ENCODE measurements around the gene INPP5A.

The INPP5A gene

GRCh38 chr10:132534391-132535064 lies 3.1 kb upstream of the INPP5A start:
- in situ Hi-C loops (cut with MboI; ENCODE audit: low sequenced_read_pairs), result no loop called here

DNA sequence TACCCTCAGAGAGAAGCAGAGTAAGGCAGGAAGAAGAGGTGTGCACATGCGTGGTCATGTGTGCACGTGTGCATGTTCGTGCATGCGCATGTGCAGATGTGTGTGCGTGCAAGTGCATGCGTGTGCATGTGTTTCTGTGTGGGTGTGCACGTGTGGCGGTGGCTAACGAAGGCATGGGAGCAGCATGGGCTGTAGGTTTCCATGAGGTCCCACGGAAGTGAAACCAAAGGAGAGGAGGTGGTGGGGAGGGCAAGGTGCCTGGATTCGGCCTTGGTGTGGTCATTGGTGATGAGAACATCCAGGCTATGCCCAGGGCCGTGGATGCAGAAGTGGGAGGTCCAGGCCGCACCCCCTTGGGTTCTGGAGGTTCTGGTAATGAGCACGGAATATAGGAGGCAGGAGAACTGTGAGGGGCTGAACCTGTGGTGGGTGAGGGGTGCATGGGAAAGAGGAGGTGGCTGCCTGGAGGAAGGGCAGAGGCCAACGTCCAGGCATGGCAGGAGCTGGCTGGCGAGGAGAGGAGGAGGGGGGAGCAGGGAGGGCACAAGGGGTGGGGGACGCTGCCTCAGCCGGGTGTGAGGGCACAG lies 2.4 kb upstream of the INPP5A start:
- in situ Hi-C loops (cut with MboI; ENCODE audit: low sequenced_read_pairs), result no loop called here

- in situ Hi-C loops (cut with MboI; ENCODE audit: low sequenced_read_pairs), result no loop called here
Observed at GRCh38 chr10:132536241-132536876, 1.2 kb upstream of the INPP5A start.

DNA sequence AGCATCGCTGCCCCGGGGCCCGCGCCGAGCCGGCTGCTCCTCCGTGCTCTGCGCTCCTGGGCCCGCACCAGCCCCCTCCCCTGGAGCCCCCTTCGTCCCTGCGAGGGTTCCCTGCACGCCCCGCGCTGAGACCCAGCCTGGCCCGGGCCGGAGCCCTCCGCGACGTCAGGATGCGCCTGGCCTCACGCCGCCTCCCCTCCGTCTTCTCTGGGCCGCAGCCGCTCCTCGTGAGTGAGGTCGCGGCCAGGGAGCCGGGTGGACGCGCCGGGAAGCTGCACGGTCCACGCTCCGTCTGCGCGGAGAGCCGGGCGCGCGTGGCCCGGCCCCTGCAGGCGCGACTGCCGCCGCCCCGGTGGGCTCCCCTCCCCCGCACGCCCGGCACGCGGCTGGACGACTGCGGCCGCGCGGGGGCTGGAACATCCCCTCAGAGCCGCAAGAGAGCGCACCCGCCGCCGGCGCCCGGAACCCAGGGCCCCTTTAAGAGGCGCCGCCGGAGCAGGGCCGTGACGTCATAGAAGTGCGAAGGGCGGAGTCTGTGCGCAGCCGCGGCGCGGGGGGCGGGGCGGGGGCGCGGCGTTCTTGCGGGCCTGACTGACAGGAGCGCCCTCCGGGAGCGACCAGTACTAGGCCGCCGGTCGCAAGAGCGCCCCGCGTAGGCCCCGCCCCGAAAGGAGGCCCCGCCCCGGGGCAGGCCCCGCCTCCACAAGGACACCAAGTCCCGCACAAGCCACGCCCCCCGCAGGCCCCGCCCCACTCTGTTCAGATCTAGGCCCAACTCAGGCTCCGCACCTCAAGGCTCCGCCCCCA lies 507 bp upstream of the INPP5A start:
- in situ Hi-C loops (cut with MboI; ENCODE audit: low sequenced_read_pairs), result no loop called here

GRCh38 chr10:132538031-132538789 lies 623 bp downstream of the INPP5A start:
- in situ Hi-C loops (cut with MboI; ENCODE audit: low sequenced_read_pairs), result no loop called here

DNA sequence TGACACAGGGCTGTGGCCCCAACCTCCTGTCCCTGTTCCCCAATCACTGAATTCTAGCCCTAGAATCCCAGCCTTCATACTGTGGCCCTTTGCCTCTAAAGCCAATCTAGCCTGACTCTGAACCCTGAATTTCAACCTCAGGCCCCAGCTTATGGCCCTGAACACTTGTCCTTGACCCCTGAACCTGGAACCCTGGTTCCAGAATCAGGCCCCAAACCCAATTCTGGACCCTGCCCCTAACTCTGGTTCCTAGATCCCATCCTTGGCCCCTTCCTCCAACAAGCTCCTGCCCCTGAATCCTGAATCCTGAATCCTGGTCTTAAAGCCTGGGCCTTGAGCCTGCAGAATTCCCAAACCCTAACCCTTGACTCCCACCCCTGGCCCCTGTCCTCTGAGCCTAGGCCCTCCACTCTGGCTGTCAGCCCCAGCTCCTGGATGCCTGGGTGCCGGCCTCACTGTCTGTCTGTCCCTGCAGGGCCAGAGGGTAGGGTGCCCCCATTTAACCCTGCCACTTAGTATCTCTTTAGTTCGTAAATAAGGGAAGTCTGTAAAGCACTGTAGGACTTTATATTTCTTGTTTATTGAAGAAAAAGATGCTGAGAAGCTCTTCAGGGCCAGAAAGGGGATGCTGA lies 1.3 kb downstream of the INPP5A start:
- in situ Hi-C loops (cut with MboI; ENCODE audit: low sequenced_read_pairs), result no loop called here

DNA sequence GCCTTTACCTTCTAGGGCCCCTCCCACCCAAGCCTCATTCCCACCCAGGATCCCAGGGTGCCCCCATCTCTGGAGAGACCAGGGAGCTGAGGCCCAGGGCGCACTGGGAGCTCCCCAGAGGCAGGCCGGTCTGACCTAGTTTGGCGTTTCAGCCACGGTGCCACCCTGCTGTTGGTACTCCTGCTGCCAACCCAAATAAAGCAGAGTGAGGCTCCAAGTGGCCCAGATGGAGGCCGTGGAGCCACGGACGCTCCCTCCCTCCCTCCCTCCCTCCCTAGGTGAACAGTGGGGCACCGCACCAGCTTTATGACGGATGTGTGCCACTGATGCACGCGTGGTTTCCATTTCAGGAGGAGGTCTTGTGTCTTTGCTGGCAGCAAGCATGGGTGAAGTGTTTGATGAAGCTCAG lies 1.8 kb downstream of the INPP5A start:
- in situ Hi-C loops (cut with MboI; ENCODE audit: low sequenced_read_pairs), result no loop called here

DNA sequence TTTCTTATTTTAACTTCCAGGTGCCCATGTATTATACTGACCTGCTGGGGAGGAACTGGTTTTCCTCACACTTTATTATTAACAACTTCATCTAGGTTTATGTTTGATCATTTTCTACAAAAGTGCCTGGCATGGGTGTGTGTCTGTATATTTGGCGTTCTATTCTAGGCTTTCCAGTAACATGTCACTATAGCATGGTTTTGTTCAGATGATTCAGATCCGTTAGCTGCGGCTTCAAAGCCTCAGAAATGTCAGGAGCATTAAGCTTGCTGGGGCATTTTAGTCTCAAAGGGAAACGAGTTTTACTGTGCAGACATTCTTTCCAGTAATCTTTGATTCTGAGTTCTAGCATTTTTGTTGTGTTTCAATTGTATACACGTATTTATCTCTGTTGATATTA lies 2.3 kb downstream of the INPP5A start:
- in situ Hi-C loops (cut with MboI; ENCODE audit: low sequenced_read_pairs), result no loop called here

GRCh38 chr10:132540456-132540855 lies 2.9 kb downstream of the INPP5A start:
- in situ Hi-C loops (cut with MboI; ENCODE audit: low sequenced_read_pairs), result no loop called here

DNA sequence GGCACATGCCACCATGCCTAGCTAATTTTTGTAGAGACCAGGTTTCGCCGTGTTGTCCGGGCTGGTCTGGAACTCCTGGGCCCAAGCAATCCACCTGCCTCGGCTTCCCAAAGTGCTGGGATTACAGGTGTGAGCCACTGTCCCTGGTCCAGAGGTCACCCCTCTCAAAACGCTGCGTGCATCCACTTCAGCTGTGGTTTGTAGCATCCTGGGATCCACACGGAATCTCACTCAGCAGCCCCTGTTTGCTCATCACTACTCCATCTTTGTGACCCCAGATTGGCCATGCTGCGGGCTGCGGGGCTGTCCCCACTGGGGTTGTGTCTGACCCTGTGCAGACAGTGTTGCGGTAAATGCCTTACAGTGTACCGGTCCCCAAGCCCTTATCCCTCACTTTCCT lies 3.5 kb downstream of the INPP5A start:
- in situ Hi-C loops (cut with MboI; ENCODE audit: low sequenced_read_pairs), result no loop called here

- in situ Hi-C loops (cut with MboI; ENCODE audit: low sequenced_read_pairs), result no loop called here
Observed at GRCh38 chr10:132541601-132542011, 4.0 kb downstream of the INPP5A start.

GRCh38 chr10:132542086-132542775 lies 4.6 kb downstream of the INPP5A start:
- in situ Hi-C loops (cut with MboI; ENCODE audit: low sequenced_read_pairs), result no loop called here

DNA sequence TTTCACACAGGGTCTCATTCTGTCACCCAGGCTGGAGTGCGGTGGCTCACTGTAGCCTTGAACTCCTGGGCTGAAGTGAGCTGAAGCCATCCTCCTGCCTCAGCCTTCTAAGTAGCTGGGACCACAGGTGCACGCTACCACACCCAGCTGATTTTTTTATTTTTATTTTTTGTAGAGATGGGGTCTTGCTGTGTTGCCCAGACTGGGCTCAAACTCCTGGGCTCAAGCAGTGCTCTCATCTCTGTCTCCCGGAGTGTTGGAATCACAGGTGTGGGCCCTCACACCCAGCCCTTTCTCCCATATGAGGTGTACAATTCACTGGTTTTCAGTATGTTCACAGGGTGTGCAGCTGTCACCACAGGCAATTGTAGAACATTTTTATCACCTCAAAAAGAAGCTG lies 5.2 kb downstream of the INPP5A start:
- in situ Hi-C loops (cut with MboI; ENCODE audit: low sequenced_read_pairs), result no loop called here

- in situ Hi-C loops (cut with MboI; ENCODE audit: low sequenced_read_pairs), result no loop called here
Observed at GRCh38 chr10:132543916-132544743, 6.5 kb downstream of the INPP5A start.

GRCh38 chr10:132544744-132545658 lies 7.4 kb downstream of the INPP5A start:
- in situ Hi-C loops (cut with MboI; ENCODE audit: low sequenced_read_pairs), result no loop called here

- in situ Hi-C loops (cut with MboI; ENCODE audit: low sequenced_read_pairs), result no loop called here
Observed at GRCh38 chr10:132545659-132546367, 8.2 kb downstream of the INPP5A start.
